Right lobe of liver (tissue), 6 donors: ENCODE data around the gene SPSB2. TPM values are rescaled to one million over a fixed set of nuclear protein-coding genes. Genes with fewer than 3 reads are reported as not detected.

Source experiments
- ATAC-seq, 4 donors: fragments of 200-7000 bp; cut with Tn5 transposase; one replicate each; pipeline ENCODE4 v1.9.1; 2020; ENCODE audit warnings: mild to moderate bottlenecking in 4 of 4, moderate library complexity in 4 of 4
- DNase-seq, 3 donors: peaks; one replicate each; pipeline ENCODE4 v3.0.0-alpha.2; 2020
- H3K27ac ChIP-seq, 3 donors: fragments of 200-600 bp; one replicate each; pipeline ENCODE4 v1.8.0; 2022
- H3K27me3 ChIP-seq, 2 donors: fragments of 200-600 bp; one replicate each; pipeline ENCODE4 v1.8.0; 2022
- H3K36me3 ChIP-seq, 4 donors: fragments of 200-600 bp; sonication (generic) in 1 of 4; one replicate each; pipeline versions ENCODE4 v1.5.1 to v1.8.0; 2017 to 2022; ENCODE audit warnings: control low read depth in 1 of 4
- H3K4me1 ChIP-seq, 4 donors: fragments of 200-600 bp; sonication (generic) in 1 of 4; one replicate each; pipeline versions ENCODE4 v1.5.1 to v1.8.0; 2017 to 2022; ENCODE audit warnings: control low read depth in 1 of 4
- H3K4me3 ChIP-seq, 3 donors: fragments of 200-600 bp; one replicate each; pipeline ENCODE4 v1.8.0; 2022
- H3K9me3 ChIP-seq, 4 donors: fragments of 200-600 bp; sonication (generic) in 1 of 4; one replicate each; pipeline versions ENCODE4 v1.5.1 to v1.8.0; 2017 to 2022; ENCODE audit warnings: control low read depth in 1 of 4
- POLR2A ChIP-seq: fragments of 450-650 bp; IDR thresholded peaks from one replicate; pipeline ENCODE4 v1.6.1; 2017; ENCODE audit warnings: antibody characterized with exemption, mild to moderate bottlenecking
- WGBS: methylation state at CpG from one replicate; pipeline ENCODE4 v1.1.6; 2018; ENCODE audit warnings: low coverage, low lambda C conversion rate; ENCODE audit not compliant: insufficient coverage; ENCODE audit errors: missing lambda C conversion rate; 5-methylcytosine and 5-hydroxymethylcytosine counted together
- intact Hi-C, 2 donors: fragments of 100-400 bp; cut with DNase I; formaldehyde crosslinking; loops; one replicate each; pipeline versions ENCODE4 v1.11.2 to v1.14.1; 2022
- total RNA-seq, 6 experiments: library from RNA; depleted of rRNA in 2 of 6; stranded (reverse); fragments of >200 nt in 2 of 6; fragmentation: NEBNext Ultra II Directional in 3 of 6; extraction: Animal tissue kit (Norgen Biotek cat#: 25700) in 3 of 6; gene quantifications; one replicate each; pipeline versions ENCODE4 v1.1.0 to v1.2.4, GENCODE V29; 2016 to 2023
- TF ChIP-seq, protein P1 (sequence below), 4 donors: fragments of 200-600 bp in 3 of 4; fragments of 450-650 bp in 1 of 4; IDR thresholded peaks; one replicate each; pipeline versions ENCODE4 v1.5.1 to v1.8.0; 2016 to 2022; ENCODE audit warnings: antibody characterized with exemption in 4 of 4, mild to moderate bottlenecking in 2 of 4
- donor health status: DM: no; HTN: yes; CAD: no.
- donor health status: DM: no; HTN: no; CAD: no.
- donor health status: DM: no; HTN: no; CAD: no.
- donor health status: DM: no; HTN: yes; CAD: no.
- donor health status: DM: no; HTN: yes; CAD: no.

SPSB2 gene
- total RNA-seq, 6 experiments from 2014 or later = 1.7 to 5.3 (median 3.6) TPM

DNA sequence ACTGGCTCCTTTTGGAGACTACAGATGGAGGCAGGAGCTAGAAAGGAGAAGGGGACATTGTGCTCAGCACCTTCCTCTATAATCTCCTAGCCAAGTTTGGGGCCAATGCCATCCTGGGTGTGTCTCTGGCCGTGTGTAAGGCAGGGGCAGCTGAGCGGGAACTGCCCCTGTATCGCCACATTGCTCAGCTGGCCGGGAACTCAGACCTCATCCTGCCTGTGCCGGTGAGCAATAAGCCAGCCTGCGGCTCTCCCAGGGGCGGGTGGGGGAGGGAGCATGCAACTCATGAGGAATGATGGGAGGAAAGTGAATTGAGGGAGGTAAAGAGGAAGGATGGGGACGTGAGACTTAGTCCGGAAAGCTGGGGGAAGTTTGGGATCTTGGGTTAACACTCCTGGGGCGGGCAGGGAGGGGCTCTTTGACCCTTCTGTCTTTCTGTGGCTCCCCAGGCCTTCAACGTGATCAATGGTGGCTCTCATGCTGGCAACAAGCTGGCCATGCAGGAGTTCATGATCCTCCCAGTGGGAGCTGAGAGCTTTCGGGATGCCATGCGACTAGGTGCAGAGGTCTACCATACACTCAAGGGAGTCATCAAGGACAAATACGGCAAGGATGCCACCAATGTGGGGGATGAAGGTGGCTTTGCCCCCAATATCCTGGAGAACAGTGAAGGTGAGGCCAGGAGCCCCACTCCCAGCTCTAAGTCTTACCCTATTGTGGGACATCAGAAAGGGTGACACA is 44.6 kb upstream of the SPSB2 start:
- no peak for DNase-seq

DNA sequence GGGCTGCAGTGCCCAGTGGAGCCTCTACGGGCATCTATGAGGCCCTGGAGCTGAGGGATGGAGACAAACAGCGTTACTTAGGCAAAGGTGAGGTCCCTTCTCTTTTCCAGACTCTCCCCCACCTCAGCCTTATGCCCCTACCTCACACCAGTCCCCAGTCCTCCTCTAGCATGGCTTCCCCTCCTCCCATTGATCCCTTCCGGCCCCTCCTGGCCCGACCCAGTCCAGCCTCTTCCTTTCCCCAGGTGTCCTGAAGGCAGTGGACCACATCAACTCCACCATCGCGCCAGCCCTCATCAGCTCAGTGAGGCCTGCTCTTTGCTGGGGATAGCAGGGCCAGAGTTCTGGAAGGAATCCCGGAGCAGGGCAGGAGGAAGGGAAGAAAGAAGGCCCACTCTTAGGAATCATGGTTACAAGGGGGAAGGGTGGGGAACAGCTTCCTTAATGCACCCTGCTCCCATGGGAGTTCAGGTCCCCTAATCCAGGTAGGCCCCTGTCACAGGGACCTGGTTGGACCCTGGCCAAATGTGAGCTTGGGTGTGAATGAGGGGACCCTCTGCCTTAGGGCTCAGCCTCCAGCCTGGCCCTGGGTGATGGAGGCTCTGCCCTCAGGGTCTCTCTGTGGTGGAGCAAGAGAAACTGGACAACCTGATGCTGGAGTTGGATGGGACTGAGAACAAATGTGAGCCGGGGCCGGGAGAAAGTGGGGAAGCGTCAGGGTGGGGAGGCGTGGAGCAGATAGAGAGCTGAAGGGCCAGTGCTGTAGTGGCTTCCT is 43.5 kb upstream of the SPSB2 start:
- Histone ChIP-seq H3K36me3 (no peaks in the 10 kb centered on the region), H3K27me3 (no peaks in the 10 kb centered on the region), H3K9me3 (no peaks in the 10 kb centered on the region), H3K27ac (no peak overlapping the region), H3K4me1 (peaks cover 0 to 9% (median 0%) of the 10 kb centered on the region in 4 donors), H3K4me3 (no peak overlapping the region)
- ATAC-seq = no peak
- TF ChIP-seq, protein P1, sequence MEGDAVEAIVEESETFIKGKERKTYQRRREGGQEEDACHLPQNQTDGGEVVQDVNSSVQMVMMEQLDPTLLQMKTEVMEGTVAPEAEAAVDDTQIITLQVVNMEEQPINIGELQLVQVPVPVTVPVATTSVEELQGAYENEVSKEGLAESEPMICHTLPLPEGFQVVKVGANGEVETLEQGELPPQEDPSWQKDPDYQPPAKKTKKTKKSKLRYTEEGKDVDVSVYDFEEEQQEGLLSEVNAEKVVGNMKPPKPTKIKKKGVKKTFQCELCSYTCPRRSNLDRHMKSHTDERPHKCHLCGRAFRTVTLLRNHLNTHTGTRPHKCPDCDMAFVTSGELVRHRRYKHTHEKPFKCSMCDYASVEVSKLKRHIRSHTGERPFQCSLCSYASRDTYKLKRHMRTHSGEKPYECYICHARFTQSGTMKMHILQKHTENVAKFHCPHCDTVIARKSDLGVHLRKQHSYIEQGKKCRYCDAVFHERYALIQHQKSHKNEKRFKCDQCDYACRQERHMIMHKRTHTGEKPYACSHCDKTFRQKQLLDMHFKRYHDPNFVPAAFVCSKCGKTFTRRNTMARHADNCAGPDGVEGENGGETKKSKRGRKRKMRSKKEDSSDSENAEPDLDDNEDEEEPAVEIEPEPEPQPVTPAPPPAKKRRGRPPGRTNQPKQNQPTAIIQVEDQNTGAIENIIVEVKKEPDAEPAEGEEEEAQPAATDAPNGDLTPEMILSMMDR (IDR thresholded peaks at IDR 0.05) = no peak
- TF ChIP-seq POLR2A = no peak
- 93% methylated on average over 5 of the region's 11 CpGs for WGBS
- intact Hi-C loops = no loop called here
- DNase-seq = no peak

More for the DNA sequence above, 44.6 kb upstream of the SPSB2 start:
- TF ChIP-seq, protein P1 (IDR thresholded peaks at IDR 0.05) = no peak
- TF ChIP-seq POLR2A = no peak
- 84% methylated on average over 10 of the region's 14 CpGs for WGBS
- no peaks in the 10 kb centered on the region for H3K36me3 ChIP-seq
- no peaks in the 10 kb centered on the region for H3K27me3 ChIP-seq
- H3K27ac ChIP-seq = no peak overlapping the region
- H3K4me1 ChIP-seq = peaks cover 0 to 9% (median 0%) of the 10 kb centered on the region in 4 donors
- H3K9me3 ChIP-seq = no peaks in the 10 kb centered on the region
- H3K4me3 ChIP-seq = no peak overlapping the region
- ATAC-seq = no peak
- intact Hi-C loops = no loop called here

DNA sequence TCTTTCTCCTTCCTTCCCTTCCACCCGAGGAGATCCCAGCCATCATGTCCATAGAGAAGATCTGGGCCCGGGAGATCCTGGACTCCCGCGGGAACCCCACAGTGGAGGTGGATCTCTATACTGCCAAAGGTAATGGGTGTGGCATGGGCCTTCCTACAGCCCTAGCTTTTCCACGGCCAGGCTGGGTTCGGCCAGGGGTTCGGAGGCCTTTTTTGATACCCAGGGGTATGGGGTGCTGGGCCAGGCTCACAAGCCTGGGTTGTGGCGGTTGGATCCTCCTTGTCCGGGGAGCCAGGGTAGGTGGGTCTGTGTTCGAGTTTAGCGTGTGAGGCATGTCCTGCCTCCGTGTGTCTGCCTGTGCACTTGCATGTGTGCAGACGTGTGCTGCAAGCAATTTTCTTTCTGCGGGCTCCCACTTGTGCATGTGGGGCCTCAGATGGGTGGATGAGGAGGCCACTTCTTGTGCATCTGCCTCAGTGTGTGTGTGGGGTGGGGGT is 42.7 kb upstream of the SPSB2 start:
- Histone ChIP-seq H3K36me3 (no peaks in the 10 kb centered on the region), H3K9me3 (no peaks in the 10 kb centered on the region), H3K4me1 (peaks cover 0 to 9% (median 0%) of the 10 kb centered on the region in 4 donors), H3K27me3 (no peaks in the 10 kb centered on the region), H3K4me3 (no peak overlapping the region), H3K27ac (no peak overlapping the region)
- intact Hi-C loops = no loop called here
- DNase-seq (no peak), ATAC-seq (no peak)
- 50% methylated on average over 9 of the region's 14 CpGs for WGBS
- no peak for TF ChIP-seq POLR2A
- TF ChIP-seq, protein P1 (IDR thresholded peaks at IDR 0.05) = no peak

DNA sequence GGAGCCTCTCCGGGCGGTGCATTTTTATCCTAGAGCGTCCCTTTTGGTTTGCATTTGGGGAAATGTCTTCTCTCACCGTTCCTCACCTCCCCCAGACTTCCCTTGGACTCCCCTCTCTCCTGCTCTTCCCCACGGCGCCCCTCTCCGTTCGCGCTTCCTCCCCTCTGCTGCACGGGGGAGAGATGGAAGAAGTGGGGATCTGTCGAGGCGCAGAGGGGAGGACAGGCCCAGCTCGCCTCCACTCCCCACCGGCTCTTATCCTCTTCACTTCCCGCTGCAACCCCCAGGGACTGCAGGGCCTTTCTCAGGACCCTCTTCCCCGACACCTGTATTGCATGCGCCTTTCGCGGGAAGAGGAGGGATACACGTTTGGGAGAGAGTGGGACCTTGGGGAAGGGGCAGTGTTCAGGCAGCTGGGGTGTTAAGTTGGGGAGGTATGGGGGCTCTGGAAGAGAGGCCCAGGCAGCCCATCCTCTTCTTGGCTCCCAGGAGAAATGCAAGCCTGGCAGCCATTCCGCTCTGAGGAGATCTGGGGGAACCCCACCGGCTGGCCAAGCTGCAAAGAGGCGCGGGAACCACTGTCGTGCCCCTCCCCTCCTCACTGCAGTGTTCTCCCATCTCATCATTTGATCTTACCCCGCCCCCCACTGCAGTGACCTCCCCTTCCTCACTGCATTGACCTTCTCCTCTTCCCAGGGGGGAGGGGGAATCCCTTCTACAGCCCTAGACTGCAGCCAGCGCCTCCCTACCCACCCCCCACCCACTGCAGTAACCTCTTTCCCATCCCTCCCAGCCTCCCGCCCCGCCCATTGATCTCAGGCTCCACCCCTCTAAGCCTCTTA is 42.1 kb upstream of the SPSB2 start:
- WGBS = 15% methylated on average over 19 of the region's 29 CpGs
- TF ChIP-seq, protein P1 (IDR thresholded peaks at IDR 0.05) = no peak
- no peak for TF ChIP-seq POLR2A
- DNase-seq (no peak), ATAC-seq (peak in 1 of 4 donors; percentile 6)
- peaks cover 0 to 9% (median 0%) of the 10 kb centered on the region in 4 donors for H3K4me1 ChIP-seq
- no peak overlapping the region for H3K27ac ChIP-seq
- no peaks in the 10 kb centered on the region for H3K36me3 ChIP-seq
- intact Hi-C loops = no loop called here
- no peaks in the 10 kb centered on the region for H3K9me3 ChIP-seq
- H3K27me3 ChIP-seq = no peaks in the 10 kb centered on the region
- peak overlapping the region; percentile 46 to 49 (median 47) for H3K4me3 ChIP-seq
